HG03066 (cell line): ENCODE results near the gene KLF9.

Experiments used
- ATAC-seq: cut with Tn5 transposase; IDR thresholded peaks from one replicate; pipeline ENCODE4 v1.9.1; 2021; ENCODE audit warnings: low read depth; ENCODE audit not compliant: unreplicated experiment

KLF9 gene

DNA sequence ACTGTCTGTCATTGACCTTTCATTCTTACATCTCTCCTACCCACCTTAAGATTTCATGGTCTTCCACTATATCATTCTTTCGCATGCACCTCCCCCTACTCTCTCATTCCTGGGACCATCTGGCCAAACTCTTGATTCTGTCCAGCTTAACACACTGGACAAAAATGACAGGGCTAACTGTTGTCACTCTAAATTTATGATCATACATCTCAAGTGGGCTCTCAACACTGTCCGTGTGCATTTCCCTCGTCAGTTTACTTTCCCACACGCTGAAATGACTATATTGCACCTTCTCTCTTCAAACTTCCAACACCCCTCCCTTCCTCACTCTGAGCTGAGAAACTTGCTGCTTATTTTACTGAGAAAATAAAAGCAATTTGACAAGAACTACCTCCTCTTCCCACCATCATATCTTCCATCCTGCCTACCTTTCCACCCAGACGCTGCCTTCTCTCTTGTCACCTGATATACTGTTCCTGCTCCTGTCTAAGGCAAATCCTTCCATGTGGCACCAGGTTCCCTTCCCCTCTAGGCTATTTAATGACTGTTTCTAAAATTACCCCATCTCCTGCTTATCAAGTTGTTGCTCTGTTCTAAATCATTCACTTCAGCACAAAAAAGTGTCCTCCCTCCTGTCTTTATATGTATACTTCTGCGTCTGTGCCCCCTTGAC, 8.1 kb upstream of the KLF9 start:
- ATAC-seq: no peak

DNA sequence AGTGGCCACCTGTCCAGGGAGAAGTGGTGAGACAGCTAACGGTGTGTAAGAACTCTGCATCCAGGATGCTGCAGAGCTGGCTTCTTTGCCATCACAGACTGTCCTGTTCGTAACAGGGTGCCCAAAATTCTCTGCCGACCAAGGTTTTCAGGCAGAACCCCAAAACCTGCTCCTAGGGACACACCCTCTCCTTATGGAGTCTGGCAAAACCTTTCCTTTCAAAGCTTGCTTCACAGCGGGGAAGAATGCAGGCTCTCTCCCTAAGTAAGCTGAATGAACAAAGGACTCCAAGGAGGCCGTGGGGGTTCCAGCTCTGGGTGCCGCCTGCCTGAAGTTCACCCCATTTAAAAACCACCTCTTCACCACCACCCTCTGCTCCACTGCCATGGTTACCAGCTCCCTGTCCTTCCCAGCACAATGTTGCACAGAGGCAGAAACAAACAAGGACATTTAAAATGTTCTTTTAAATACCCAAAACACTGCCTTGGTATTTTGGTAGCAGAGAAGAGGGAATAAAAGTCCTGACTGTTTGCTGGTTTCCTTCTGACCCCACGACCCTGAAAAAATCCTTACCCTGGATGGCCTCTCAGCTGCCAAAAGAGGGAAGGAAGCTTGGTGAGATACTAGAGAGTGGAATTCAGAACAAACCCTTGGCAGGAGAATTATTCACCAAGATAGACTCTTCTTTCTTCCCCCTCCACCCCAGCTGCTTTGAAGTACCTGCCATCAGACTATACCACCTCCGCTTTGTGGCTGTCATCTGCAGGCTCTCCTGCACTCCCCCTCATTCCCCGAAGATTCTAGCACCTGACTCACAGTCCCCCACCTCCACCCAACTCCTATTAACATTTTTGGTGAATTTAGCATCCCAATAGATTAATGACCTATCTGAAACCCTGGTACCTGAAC, 7.1 kb upstream of the KLF9 start:
- no peak for ATAC-seq

DNA sequence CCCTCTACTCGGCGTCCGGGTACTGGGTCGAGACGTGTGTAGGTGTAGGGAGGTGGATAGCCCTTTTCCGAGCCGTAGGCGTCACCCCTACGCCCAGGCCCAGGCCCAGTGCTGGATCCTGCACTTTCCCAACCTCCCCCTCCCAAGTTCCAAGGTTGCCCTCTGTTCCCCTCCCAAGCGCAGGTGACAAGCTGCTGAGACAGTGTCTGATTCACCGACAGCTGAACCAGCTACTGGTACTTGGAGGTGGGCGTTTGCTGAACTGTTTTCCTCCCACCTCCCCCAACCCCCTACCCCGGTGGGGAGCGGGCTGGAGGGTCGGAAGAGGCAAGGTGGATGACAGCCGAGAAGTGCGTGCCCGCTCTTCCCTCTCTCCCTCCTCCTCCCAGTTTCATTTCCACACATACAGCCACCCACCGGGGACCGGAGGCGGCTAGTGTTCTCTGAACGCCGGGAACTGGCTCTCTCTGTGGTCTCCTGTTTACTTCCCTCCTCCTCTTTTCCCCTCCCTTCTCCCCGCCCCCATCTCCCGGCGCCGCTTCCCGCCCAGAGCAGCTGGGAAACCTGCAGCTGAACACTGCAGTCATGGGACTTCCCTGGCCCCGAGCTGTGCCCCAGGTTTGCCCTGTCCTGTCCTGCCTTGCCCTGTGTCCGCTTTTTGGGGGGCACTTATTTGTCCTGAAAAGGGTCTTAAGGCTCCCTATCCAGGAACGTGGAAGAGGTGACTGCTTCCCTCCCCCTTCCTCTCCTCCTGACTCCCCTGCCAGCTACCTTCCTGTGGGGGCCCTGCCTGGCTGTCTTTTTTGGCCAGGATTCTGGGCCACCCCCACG, 6.2 kb upstream of the KLF9 start:
- ATAC-seq: peak; percentile 0

DNA sequence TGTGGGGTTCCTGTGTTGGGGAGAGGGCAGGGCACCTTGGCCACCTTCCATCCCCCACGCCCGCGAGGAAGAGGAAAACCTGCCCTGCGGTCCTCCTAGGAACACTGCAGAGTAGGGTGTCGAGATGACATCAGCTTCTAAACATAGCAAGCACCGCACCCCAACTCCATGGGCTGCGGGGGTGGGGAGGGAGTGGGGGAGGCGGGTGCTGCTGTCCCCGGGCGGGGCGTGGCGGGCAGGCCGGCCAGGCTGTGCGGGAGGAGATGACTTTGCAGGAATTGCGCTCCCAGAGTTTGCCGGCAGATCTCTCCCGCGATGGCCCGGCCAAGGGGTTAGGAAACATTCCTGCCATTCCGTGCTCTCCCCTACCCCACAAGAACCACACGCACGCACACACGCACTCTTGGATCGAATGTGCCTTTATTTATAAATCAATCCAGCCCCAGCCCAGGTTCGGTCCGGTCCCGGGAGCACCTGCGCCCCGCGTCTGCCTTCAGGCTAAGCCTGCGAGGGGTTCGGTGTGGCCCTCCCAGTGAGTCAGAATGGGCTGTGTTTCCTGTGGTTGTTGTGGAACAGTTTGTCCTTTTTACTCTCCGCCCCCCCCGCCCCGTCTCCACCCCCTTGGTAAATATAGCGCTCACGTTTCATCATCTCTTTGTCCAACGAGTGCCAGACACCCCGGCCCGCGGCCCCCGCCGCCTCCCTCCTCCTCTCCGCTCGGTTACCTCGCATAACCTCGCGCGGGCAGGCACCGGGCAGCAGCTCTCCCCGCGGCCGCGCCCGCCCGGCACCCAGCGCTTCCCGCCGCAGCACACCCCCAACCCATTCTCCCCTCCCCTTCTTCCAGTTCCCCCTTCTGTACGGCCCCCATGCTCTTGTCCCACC, 5.3 kb upstream of the KLF9 start:
- ATAC-seq: peak; percentile 36

DNA sequence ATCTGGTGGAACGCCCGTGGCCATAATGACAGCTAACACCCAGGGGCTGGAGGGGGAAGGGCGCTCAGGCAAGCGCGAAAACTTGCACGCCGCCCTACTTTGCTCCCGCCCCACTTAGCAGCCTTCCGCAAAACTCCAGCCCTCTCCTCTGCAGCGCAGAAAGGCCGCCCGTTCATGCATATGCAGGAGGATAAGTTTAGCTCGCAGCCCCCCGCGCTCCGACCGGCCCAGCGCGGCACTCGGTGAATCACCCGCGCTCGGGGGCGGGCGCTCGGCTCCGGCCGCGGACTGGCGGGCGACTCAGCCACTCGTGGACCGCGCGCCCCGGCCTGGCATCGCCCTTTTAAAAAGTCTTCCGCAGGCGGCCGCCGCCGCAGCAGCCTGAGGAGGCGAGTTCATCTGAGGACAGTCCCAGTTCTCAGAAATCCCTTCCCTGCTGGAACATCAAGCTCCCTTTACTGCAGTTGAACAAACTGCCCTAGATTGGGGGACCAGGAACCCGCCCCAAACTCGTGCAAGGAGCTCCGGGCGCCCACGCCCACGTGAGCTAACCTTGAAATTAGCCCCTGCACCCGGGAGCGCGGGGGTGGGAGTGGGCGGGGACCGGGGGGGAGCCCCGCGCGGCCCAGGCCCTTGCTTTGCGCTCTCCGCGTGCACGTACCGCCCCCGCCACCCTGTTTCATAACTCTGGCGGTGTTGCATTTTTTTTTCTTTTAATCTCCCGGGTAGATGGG, 4.5 kb upstream of the KLF9 start:
- ATAC-seq: peak; percentile 41

DNA sequence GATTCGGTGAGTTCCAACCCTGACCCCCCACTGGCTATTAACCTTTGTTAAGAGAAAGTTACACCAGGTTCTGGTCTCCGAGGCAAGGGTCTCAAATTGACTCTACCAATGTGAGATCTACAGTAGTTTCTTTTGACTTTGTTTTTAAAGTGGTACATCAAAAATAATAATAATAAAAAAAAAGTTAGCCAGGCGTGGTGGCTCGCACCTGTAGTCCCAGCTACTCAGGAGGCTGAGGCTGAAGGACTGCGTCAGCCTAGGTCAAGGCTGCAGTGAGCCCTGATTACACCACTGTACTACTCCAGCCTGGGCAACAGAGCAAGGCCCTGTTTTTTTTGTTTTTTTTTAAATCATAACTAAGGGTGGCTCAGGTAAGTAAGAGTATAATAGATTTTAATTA, 1.0 kb upstream of the KLF9 start:
- no peak for ATAC-seq

DNA sequence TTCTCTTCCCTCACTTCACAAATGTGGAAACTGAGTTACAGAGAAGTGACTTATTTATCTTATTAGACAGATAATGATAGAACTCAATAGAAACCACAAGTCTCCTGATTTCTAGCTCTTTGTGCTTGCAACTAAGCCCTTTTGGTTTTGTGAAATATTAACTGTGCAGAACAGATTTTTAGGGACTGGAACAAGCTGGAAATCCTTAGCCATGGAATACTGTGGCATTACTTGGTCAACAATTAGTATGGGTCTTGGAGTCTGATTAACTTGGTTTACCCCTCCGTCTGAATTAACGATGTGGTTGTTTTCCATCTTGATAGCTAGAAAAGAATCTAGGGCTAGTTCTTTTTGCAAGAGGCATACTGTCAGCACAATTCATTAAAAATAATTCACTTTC, 584 bp upstream of the KLF9 start:
- no peak for ATAC-seq

DNA sequence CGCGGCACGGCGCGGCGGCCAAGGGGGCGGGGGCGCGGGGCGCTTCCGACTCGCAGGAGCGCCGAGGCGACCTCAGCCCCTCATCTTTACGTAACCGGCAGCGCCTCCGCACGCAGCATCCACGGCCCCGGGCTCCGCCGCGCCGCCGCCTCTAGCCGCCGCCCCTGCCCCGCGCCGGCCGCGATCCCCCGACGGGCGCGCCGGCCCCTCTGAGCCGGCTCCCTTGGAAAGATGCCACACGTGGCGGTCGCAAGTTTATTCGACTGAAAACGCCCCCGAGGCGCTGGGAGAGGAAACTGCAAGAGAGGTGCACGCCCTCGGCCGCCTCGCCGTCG, 1.0 kb downstream of the KLF9 start:
- ATAC-seq: peak; percentile 14

DNA sequence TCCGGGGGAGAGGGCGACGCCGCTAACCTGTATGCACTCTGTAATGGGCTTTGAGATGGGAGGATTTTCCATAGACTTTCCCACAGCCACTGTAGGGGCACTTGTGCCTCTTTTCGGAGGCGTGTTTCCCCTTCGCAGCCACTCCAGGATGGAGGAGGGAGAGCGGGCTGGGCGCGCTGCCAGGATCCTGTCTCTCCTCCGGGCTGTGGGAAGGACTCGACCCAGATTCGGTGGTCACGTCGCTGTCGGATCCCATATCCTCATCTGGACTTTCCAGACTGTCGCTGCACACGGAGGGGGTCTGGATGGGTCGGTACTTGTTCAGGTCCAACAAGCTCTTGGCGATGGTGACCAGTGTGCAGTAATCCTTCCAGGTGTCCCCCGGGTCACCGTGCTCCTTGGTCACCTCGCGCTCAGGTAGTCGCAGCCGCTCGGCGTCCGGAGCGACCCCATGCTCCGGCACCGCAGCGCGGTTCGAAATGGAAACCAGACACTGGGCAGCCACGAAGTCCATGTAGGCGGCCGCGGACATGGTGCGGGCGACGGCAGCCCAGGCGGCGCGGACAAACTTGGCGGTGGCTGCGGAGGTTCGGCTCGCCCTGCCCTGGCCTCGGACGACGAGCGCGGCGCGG, 1.5 kb downstream of the KLF9 start:
- ATAC-seq: no peak

DNA sequence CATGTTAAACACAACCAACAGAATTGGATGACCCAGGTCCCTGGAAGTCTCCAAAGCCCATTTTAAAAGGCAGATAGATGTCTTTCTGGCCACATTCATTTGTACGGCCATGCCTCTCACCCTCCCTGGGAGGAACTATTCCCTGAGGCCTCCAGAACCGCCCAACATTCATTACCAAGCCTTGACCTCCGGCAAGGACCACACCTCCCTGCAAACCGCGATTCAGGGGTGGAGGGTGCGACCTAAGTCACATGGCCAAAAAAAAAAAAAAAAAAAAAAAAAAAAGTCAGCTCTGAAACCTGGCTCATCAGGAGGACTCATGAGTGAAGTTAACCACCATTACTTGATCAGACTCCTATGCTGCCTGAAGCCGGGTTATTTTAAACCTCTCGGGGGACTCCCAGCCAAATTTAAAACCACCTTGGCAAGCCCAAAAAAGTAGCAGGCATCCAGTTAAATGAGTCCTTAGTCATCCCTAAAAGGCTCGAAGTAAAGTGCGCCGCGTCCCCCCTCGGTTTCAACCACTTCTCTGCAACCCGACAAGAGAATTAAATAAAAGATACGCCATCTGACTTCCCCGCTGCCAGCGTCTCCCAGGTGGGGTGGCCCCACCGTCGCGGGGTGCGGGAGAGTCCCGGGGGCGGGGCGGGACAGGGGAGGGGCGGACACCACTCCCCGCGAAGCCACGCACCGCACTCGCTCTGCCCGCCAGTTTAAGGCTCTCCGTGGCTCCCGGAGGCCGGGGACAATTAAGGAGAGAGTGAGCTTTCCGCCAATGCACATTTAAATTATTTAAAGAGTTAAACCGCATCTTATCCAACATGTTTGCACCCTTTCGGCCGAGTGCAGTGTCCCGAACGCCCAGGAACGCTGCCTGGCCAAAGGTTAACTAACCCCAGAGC, 2.3 kb downstream of the KLF9 start:
- ATAC-seq: peak; percentile 29

DNA sequence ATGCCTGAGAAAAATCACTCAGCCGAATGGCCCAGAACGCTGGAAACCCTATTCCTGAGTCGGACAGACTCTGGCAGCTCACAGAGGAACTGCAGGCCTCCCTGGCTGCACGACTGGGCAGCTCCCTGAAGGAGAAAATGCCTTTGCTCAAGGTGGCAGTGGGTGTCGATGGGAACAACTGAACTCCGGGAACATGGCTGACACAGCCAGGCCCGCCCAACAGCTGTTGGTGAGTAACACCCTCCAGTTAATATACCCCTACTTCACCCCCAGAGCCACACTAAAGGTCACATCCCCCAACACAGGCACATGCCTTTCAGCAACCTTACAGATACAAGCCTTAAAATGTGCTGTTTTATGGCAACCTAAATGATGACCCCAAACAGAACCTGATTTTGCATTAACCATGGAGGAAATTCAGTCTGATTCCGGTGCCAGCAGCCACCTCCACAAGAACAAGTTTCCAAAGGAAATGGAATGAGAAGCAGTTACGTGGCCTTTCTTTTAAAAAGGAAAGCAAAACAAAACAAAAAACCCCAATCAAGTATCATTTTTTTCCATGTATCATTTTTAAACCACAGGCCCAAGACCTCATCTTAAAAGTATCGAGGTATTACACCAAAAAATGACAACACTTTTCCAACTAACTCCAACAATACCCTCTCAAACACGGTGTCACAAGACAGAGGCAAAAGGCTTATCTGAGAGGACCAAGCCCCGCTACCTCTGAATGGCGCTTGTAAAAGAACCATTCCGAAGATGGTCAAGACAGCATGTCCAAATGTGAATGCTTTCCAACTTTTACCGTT, 3.1 kb downstream of the KLF9 start:
- no peak for ATAC-seq

DNA sequence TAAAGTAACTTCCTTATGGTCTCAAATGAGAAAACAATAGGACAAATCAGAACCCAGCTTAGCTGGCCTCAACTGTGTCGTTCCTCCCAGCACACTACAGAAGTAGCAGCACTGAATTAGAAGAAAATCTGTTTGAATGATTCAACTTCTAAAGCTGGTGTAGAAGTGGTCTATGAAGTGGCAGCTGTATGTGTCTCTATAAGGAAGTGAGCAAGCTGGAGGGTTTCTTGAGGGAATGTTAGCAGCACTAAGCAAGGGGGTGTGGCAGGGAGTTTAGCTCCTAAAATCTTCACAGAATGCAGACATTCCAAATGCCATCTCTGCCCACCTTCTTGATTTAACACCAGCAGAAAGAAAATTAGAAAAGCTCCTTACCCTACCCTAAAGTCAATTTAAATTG, 4.1 kb downstream of the KLF9 start:
- no peak for ATAC-seq

DNA sequence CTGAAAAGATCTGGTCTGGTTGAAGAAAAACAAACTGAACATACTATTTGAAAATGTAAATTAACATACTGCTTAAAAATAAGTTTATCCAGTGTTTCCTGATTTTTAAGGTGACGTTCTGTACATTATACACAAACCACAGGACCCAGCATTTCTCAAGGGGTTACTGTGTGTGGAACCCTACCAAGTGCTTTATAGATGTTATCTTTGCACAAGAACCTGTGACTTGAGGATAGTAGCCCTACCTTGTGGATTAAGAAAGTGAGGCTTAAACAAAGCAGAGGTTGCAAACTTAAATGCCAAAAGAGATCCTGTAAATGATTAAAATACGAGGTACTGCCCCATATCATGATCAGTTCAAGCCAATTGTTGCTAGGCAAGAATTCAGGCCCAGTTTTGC, 4.7 kb downstream of the KLF9 start:
- ATAC-seq: no peak

DNA sequence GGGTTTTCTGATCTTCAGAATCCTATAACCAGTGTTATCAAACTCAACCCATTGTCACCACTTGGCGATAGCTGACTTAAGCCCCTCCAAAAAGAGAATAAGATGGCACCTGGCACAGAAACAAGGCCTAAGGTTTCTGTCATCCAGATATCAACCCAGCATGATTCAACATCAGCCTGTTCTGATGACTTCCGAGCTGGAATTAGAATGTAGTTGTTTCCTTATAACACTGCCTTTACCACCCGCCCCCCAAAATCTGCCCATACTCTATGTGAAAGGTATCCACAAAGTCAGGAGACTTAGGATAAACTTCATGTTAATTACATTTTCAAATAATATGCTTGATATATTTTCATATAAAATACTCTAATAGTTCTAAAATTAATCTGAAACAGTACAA, 5.2 kb downstream of the KLF9 start:
- ATAC-seq: no peak

DNA sequence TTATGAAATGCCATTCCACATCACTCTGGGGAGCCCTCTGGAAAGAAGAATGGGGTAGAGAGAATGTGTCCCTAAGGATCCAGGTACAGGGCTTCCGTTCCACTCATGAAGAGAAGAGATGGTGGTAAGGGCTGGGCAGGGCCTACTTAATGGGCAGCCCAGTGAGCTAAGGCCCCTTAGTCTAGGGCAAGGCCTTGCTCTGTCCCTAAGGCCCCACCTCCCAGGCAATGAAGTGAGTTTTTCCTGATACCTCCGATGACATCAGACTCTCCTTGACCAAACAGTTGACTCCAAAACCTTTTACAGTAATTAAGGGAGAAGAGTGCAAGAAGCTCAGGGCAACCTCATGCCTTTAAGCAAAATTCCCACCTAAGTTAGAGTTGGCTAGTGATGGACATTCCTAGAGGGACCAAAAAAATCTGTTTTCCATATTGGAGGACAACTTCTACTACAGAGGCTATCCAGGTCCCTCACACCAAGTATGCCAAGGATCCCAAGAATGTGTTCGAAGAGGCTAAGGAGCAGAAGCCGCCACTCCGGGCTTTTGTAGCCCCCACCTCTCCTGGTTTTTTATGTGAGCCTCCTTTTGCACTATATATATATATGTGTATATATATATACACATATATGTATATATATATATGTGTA, 5.9 kb downstream of the KLF9 start:
- ATAC-seq: no peak

DNA sequence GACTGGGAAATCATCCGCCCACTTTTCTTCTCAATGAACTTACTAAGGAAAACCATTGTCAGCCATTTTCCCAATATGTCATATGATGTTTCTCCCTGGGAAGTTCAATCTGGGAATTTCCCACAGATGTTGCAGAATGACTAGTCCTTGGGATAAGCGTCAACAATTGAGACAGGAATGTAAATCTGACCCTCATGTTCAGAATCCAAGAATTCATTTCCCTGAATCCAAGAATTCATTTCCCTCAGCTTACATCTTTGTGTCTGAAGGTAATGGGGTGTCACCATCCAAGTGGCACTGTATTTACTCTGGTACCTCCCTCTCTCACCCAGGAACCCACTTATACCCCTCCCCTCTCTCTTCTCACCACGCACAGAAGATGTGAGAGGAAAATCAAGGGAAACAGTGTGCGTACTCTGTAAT, 7.4 kb downstream of the KLF9 start:
- ATAC-seq: no peak

DNA sequence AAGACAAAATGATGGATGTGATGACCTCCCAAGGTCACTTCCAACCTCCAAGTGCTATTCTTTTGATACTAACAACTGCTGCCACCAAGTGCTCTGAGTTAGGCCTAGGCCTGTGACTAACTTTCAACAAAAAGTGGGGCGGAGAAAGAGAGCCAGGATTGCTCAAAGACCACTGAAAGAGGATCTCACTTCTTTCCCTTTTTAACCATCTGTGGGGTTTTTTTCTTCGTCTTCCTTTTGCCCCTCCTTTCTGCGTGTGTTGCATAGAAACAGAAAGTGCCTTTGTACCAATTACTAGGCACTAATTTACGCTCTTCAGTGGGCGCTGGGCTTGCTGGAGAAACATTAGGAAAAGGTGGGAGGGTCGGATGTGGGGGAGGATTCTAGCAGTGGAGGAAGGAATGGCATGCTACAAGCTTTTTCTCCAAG, 8.0 kb downstream of the KLF9 start:
- peak; percentile 73 for ATAC-seq
